T-helper 2 cell (primary cell): ENCODE results near the gene HS3ST4.
"Not testable (repeated sequence)": the region's sequence is repeated elsewhere in the genome, so short reads cannot be mapped to it uniquely, and the experiment has no call there.

Experiments used
- DNase-seq, 5 experiments: peaks; one replicate each; pipeline versions ENCODE4 v3.0.0 to v3.0.0-alpha.2; 2012 to 2022

HS3ST4 gene

DNA sequence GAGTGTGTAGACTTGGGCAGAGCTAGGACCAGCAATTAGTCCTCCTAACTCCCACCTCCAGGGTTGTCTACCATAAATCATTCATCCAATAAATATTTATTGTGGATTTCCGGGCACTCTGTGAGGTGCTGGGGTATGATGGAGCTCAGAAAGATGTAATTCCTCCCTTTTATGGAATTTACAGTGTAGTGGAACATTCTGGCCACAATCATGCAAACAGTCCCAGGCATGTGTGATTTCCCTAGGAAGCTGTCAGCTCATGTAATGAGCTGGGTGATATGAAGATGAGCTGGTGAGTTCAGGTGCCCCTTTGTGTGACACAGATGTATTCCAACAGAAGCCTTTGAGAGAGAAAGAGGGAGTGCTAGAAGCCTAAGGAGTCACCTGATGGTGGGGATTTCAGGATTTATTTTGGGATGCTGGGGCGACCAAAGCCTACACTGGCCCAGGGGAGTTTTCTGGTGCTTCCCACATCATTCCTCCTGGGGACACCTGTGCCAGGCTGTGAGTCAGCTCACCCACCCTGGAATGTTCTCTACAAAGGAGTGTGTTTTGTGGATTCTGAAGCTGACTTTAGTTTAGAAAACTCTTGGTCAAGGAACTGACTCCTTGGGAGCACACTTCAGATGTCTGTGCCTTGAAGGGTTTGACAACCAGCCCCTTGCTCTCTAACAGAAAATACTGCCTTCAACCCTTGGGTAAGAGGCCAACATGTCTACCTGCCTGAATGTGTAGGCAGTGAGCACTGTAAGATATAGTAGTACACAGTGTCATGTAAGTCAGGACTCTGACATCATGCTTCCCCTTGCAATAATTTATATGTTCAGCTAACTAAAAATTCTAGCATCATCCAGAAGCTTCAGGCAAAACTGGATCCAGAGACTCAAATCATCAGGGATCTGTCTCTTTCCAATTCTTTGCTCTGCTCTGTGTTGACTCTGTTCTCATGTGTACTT, 42.9 kb downstream of the HS3ST4 start:
- no peak for DNase-seq

DNA sequence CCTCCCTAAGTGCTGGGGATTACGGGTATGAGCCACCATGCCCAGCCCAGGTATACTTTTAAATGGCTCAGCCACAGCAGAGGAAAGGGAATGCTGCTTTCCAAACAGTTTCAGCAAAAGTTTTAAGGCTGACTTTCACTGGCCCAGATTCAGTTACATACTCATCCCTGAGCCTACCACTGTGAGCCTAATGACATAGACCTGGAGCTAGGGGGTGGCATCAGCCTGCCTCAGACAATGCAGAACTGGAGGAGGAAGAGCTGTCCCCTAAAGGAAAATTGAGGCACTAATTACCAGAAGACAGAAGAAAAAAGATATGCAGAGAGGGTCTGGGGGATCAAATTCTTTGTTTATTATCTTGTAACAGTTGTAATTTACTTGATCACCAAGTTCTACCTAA, 43.9 kb downstream of the HS3ST4 start:
- no peak for DNase-seq

DNA sequence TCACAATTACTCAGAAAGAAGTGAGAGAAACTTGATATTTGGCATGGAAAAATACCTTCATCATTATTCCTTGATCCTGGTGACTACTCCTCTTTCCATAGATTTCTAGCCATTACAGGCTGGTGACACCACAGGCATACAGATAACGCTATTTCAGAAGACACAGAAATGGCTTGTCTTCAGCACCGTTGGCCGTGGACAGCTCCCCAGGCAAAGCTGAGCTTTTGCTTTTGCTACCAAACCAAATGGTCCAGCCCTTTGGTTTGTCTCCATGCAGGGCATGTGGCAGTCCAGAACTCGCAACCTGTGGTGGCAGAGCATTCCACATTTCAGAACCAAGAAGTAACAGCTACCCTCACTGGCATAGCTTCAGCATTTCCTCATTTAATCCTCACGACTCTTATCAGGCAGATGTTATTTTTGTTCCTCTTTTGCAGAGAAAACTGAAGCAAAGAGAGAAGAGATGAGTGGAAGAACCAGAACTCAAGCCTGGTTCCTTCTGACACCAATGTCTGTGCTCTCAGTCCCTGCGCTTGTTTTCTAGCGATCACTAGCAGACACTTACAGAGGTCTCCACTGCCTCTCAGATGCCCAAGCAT, 55.5 kb downstream of the HS3ST4 start:
- DNase-seq, result no peak

DNA sequence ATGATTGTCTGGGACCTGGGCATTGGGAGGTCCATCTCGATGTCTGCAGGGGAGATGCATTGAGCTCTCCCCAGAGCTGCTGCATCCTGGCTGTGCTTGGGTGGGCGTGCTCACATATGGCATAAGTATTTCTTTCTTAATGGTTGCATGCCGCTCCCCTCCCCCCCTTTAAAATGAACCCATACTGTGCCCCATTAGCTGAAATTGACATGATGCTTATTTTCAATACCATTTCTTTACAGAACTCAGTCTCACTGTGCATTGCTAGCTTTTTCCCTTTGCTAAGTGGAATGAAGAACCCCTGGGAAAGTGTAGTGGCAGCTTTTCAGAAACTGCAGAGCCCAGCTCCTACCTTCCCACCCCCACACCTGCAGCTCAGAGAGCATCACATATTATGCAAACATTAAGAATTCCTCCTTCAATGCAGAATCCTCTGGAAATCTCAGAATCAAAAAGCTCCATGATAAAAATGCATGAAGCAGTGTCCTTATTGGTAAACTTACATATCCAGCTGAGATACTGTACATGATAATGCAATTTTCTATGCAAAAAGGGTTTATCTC, 56.4 kb downstream of the HS3ST4 start:
- DNase-seq, result no peak

DNA sequence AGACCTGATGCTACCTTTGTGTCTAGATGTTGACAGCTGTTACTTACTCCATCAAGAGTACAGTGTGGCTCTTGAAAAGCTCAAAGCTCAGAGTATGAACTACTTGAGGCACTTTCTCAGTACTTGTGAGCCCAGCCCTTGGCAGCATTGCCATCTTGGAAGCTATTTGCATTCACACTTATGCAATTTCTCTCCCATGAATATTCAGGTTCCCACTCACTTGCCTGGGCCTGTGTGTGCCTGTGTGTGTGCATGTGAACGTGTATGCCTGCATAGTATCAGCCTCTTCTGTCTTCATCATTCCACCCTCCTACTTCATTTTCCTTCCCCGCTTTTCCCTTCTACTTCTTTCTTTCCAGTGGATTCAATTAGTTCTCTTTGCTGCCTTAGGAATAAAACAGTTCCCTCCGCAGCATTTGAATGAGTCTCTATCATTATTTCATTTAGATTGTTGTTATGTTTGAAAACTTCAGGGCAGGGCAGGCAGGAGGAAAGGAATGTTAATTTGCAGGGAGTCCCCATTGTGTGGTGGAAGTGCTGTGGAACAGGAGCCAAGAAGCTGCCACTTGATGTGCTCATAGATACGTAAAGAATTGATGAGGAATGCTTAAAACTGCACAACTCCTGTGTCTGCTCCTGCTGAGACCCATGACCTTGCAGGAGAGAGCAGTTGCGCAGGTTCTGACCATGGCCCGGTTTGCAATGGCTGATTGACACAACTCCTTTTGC, 58.9 kb downstream of the HS3ST4 start:
- no peak for DNase-seq

DNA sequence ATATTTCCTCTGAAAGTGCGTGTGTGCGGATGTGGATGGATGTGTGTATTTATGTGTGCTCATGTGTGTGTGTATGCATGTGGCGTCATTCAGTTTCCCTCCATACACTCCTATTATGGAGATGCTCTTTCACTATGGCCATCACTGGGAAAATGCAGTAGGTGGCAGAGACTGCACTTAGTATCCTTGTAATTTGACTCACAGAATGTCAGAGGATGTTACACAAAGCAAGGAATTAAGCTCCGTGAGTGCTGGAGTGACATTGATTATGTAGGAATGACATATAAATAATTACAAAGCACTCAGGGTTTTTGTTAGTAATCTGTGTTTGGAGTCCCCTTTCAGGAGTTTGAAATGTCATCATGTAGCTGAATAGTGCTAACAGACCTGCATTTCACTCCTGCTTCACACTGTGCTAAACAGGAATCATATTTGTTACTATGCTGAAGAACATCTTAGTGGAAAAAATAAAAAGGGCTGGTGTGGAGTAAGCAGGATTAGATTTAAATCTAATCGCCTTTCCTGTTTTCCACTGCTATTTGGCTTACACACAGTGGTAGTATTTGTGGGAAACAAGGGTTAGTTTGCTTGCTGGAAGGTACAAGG, 59.6 kb downstream of the HS3ST4 start:
- no peak for DNase-seq

DNA sequence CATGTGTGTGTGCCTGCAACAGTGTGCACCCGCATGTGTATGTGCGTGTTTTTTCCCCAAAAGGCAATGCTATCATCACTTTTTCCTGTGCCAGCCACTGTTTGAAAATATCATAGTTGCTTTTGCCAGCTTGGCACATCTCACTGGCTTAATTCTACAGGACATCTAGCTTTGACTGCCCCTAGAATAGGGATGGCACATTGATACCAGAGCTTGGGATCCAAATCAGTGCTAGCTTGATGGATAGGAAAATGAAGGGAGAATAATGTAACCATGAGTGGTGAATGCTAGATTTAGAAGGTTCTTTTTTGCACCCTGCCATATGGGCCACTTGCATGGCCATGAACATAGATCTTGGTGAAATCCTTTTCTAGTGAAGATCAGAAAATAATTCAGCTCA, 72.7 kb downstream of the HS3ST4 start:
- DNase-seq, result no peak

DNA sequence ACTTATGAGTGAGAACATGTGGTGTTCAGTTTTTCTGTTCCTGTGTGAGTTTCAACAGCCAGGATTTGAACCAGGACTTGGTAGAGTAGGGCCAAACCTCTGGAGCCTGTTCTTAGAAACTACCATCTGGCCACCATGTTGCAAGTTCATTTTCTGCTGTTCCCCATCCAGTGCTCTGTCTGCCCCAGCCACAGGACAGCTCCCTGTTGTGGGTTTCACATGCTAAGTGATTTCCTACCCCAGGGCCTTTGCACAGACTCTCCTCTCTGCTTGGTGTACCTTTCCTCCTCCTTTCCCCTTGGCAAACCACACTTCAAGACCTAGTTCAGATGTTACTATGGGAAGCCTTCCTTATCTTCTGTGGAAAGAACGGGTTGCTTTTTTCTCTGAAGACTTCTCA, 79.5 kb downstream of the HS3ST4 start:
- no peak for DNase-seq

DNA sequence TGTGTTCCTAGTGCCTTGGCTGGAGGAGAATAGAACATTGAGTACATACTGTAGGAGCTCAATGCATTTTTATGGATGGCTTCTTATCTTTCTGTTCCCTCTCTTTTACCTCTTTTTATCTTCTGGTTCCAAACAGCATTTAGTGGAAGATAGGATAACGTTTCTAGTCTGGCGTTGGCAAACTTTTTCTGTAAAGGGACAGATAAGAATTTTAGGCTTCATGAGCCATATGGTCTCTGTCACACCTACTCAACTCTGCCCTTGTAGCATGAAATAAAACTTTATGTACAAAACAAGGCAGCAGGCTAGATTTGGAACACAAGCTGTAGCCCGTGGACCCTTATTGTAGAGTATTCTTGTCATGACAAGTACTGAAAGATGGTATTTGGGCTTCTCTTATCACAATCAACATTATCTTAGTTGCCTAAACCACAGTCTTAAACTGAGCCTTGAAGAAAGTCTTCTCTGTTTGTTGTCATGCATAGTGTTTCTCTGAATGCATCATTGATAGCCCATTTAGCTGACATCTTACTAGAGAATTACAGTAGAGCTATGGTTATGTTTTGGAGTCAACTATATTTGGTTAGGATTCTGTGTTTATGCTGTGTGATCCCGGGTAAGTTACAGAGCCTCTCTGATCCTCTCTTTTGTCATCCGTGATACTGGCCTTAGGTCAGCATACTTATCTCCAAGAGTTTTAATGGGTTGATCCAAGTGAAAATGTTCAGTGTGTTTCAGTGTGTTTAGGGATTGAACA, 80.2 kb downstream of the HS3ST4 start:
- no peak for DNase-seq

DNA sequence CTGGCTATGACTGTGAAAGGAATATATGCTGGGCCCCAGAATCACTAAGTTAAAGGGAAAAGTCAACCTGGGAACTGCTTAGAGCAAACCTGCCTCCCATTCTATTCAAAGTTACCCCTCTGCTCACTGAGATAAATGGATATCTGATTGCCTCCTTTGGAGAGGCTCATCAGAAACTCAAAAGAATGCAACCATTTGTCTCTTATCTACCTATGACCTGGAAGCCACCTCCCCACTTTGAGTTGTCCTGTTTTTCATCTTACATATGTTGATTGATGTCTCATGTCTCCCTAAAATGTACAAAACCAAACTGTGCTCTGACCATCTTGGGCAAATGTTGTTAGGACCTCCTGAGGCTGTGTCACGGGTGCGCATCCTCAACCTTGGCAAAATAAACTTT, 84.5 kb downstream of the HS3ST4 start:
- not testable (repeated sequence) for DNase-seq

DNA sequence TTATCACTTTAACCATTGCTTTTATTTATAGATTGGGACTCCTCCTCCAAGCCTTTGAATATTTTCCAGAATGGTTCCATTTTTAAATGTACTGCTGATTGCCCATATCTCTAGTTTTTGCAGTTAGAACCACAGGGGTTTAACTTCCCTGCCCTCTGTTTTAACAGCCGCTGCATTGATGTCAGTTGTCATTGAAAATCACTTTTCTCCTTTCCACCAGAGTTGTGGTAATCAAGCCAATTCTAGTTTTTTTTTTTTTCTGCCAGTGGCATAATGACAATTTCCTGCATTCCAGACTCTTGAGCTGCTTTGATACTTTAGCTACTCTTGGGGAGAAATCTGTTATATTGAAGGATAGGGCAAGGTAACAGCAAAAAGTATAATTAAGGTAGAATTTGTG, 91.5 kb downstream of the HS3ST4 start:
- no peak for DNase-seq

DNA sequence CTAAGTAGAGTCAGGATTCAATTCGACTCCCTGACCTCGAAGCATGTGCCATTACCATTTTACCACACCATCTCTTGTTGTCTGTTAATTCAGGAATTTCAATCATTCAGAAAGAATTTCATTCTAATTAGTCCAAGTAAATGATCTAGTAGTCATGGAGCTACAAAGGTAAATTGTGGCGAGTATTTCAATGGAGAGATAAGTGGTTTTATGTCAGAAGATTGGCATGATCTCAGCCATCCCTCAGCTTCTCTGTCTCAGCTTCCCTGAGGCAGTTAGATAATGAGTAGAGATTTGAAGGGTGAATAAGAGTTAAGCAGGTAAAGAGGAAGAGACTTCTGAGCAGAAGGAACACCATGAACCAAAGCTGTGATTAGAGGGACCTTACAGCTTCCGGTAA, 93.6 kb downstream of the HS3ST4 start:
- no peak for DNase-seq

DNA sequence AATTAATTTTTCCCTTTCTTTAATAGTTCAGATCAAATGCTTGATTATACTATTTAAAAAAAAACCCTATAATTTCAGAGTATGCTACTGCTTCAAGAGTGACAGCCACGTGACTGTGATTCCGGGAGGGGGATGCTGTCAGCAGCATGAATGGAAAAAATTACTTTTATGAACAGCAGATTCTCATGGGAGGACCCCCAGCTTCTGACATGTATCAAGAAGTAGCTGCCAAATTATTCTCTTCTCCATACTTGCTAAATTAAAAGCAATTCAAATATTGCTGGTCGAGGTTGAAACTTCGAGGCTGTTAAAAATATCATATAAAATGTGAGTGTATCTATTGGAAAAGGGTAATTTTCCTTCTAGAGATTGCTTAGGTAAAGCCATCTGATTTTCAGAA, 95.0 kb downstream of the HS3ST4 start:
- no peak for DNase-seq

DNA sequence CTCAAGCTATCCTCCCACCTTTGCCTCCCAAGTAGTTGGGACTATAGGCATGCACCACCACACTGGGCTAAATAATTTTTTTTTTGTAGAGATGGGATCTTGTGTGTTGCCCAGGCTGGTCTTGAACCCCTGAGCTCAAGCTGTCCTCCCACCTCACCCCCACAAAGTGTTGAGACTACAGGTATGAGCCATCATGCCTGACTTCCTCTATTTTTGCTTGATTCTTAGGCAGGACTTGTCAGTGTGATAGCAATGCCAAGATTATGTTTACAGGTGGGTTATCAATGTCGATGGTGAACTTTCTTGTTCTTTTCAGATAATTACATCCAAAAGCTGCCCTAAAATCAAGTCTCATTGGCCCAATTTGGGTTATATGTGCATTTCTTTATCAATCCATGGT, 96.9 kb downstream of the HS3ST4 start:
- DNase-seq, result no peak

DNA sequence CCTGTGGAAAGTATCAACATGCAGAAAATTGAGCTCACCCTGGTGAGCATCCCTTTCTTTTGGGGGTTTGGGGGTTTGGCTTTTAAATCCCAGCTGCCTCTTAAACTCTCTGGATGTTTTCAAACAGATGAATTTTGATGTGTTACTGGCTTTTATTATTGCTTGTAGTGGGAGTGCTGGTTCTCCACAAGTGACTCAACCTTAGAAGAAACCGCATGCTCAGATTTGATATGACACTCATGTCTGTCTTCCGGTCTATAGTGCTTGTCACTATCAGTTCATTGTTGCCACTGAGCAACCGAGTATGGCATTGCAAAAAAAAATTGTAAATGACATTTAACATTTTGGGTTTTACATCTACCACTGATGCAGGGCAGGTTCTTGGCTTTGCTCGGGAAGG, 104.5 kb downstream of the HS3ST4 start:
- peak in 1 of 5 experiments; percentile 6 for DNase-seq

DNA sequence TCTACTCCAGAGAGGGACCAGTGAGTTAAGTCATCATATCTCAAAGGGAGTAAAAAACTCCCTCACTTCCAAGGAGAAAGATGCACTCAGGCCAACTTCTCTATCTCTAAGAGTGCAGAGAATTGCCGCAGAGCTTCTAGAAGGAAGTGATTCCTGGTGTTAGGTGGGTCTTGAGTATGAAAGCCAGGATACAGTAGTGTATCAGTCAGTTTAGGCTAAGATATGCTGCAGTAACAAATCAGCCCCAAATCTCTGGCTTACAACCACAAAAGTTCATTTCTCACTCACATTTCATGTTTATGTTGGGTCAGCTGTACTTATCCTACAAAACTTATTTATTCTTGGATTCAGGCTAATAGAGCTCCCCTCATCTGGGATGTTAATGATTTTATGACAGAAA, 106.3 kb downstream of the HS3ST4 start:
- DNase-seq, result no peak

DNA sequence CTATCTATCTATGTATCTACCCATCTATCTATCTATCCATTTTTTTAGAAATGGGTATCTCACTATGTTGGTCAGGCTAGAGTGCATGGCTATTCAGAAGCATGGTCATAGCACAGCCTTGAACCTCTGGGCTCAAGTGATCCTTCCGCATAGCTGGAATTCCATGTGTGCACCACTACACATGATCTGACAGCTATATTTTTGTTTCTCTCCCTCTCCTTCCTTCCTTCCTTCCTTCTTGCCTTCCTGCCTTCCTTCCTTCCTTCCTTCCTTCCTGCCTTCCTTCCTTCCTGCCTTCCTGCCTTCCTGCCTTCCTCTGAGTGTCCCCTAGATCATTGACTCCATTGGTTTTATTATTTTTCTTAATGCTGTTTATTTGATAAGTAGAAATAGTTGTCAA, 108.1 kb downstream of the HS3ST4 start:
- no peak for DNase-seq

DNA sequence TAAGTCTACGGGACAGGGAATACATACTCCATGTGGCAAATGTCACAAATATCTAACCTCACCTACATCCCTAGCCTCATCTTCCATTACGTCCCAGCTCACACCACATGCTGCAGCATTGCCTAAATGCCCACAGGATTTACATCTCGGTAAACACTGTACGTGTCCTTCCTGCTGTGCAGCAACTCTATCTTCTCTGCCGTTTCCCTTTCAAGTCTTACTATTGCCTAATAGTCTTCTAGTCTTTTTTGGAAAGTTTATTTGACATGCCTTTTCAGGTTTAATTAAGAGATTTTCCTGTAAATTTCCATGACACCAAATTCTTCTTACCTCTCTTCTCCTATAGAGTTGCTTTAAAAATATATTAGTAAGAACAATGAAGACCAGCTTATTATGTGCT, 120.5 kb downstream of the HS3ST4 start:
- no peak for DNase-seq

DNA sequence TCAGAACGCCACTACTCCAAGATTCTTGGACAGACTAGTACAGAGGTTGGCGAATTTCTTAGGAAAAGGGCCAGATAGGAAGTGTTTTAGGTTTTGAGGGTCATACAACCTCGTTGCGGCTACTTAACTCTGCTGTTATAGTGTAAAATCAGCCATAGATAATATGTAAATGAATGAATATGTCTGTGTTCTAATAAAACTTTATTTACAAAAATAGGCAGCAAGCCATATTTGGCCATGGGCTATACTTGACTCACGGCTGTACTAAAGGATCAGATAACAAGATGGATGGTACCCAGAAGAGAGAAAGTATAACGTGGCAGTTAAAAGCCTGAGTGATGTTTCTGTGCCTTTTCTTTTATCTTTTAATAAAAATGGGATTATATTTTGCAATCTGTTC, 125.5 kb downstream of the HS3ST4 start:
- no peak for DNase-seq

DNA sequence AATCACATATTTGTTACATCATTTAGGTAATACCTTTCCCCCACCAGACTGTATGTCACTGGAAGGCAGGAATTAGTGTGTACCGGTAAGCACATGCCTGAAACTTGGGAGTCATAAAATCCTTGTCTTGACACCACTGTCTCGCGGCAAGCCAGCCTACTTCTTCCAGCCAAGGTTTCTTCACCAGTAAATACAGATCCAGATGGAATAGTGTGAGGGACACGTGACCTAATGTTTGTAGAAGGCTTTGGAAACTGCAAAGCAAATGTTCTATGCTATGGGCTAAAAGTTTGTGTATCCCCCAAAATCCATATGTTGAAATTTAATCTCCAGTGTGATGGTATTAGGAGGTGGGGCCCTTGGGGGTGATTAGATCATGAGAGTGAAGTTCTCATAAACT, 126.1 kb downstream of the HS3ST4 start:
- no peak for DNase-seq

DNA sequence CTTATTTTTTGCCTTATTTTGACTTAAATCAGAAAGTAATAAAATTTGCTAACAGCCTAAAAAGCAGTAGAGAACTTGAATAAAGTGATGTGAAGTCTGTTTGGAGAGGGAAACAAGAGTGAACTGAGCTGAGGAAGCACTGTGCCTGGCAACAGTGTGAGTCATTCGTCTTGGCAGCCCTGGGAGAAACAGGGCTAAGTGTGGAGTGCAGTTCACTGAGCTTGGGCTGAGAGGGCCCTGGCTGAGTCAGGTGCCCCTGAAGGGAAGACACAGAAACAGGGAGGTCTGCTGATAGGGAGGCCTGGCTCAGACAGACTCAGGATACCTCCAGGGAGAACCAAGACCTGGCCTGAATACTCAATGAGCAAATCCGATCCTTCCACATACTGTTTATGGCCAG, 132.1 kb downstream of the HS3ST4 start:
- no peak for DNase-seq

DNA sequence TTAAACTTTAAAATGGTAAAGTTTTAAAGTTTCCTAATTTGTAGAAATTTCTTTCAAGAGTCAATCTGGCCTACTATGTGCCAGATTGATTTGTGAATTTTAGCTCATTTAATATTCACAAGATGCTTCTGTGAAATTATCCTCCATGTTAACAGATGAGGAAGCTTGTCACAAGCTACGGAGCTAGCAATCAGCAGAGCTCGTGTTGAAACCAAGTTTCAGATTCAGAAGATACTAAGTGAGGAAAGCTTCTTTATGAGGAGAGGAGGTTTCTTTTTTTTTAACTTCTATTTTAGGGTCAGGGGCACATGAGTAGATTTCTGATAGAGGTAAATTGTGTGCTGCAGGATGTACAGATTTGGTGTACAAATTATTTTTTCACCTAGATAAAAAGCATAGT, 135.9 kb downstream of the HS3ST4 start:
- no peak for DNase-seq
